AG09309 (cell line): ENCODE measurements around the gene MAPKAP1.

Source experiments
- DNase-seq: peaks from one replicate; pipeline ENCODE4 v3.0.0-alpha.2; 2010; ENCODE audit warnings: low read depth
- H3K4me3 ChIP-seq: 2 replicates; pipeline ENCODE4 v1.5.1; 2011; ENCODE audit warnings: mild to moderate bottlenecking, low read depth, low read length, moderate library complexity; ENCODE audit not compliant: control insufficient read depth
- TF ChIP-seq, protein P1 (sequence below): IDR thresholded peaks from 2 replicates; pipeline ENCODE4 v1.5.1; 2011; ENCODE audit warnings: mild to moderate bottlenecking, low read depth, low read length, inconsistent platforms; ENCODE audit not compliant: insufficient read depth, control insufficient read depth; ENCODE audit errors: missing control alignments

Gene MAPKAP1

DNA sequence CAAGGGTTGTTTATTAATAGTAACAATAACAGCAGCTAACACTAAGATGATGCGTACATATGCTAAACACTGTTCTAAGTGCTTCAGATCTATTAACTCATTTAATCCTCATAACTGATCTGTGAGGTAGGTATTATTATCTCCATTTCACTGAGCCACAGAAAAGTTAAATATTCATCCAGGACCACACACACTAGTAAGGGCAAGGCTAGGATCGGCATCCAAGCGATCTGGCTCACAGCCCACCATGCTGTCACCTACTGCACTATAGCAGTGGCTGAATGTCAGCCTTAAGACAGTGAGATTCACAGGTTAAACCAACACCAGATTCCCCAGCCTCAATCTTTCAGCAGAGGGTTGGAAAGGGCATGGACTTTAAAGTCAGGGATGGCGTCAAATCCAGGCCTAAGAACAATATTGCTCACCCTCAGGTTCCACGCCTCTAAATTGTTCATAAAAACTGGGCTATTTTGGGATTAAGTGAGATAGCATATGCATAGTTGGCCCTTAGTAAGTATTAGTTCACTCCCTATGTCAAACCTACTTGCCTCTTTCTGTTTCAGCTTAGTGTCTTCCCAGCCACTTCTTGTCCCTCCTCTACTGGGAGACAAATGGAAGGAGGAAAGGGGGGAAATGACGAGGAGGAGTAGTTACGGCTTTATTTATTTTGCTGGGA lies 150.8 kb downstream of the MAPKAP1 start:
- H3K4me3 ChIP-seq = no peak overlapping the region
- TF ChIP-seq, protein P1, sequence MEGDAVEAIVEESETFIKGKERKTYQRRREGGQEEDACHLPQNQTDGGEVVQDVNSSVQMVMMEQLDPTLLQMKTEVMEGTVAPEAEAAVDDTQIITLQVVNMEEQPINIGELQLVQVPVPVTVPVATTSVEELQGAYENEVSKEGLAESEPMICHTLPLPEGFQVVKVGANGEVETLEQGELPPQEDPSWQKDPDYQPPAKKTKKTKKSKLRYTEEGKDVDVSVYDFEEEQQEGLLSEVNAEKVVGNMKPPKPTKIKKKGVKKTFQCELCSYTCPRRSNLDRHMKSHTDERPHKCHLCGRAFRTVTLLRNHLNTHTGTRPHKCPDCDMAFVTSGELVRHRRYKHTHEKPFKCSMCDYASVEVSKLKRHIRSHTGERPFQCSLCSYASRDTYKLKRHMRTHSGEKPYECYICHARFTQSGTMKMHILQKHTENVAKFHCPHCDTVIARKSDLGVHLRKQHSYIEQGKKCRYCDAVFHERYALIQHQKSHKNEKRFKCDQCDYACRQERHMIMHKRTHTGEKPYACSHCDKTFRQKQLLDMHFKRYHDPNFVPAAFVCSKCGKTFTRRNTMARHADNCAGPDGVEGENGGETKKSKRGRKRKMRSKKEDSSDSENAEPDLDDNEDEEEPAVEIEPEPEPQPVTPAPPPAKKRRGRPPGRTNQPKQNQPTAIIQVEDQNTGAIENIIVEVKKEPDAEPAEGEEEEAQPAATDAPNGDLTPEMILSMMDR = no peak
- DNase-seq = no peak

- no peak overlapping the region for H3K4me3 ChIP-seq
- DNase-seq = no peak
- TF ChIP-seq, protein P1 = no peak
Measured at GRCh38 chr9:125554726-125555125, 152.3 kb downstream of the MAPKAP1 start.

DNA sequence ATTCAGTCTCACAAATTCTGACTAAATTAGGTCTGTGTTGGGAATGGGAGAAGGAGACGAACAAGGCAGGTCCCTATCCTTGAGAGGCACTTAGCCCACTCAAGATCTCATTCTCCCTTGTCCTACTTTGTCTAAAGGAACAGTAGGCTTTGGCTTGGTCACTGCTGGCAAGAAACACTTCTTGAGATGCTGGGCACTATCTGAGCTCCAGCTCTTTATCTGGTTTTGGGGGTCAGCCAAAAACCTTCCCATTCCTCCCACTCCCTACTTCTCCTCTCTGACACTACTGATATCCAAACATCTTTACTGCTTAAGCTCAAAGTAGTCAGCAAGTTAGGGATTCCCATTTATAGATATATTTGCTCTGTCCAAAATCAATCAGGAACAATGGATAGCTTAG lies 155.2 kb downstream of the MAPKAP1 start:
- no peak for DNase-seq
- TF ChIP-seq, protein P1 = no peak
- H3K4me3 ChIP-seq = no peak overlapping the region

GRCh38 chr9:125549891-125550885 lies 156.8 kb downstream of the MAPKAP1 start:
- TF ChIP-seq, protein P1 = no peak
- no peak for DNase-seq
- H3K4me3 ChIP-seq = no peak overlapping the region

DNA sequence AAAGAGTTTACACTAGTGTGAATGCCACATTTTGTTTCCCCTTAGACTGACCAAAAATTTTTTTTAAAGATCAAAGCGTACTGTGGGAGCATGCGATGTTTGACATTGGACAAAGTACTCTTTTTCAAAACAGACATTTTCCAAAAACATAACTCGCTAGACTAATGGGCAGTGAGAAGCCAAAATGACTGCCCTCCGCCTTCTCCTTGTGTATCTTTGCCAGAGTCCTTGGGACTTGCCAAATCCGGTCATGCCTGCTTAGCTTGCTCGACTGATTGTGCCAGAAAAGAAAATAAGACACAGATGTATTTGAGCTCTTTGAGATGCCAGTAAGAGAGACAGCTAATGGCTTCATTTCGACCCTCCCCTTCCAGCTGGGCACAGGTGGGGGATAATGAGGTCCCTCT lies 157.5 kb downstream of the MAPKAP1 start:
- TF ChIP-seq, protein P1 = no peak
- no peak overlapping the region for H3K4me3 ChIP-seq
- DNase-seq = no peak

GRCh38 chr9:125549039-125549438 lies 158.0 kb downstream of the MAPKAP1 start:
- no peak for DNase-seq
- TF ChIP-seq, protein P1 = no peak
- no peak overlapping the region for H3K4me3 ChIP-seq
